H1 (cell line): ENCODE data around the gene COL25A1. TPM values are rescaled to one million over a fixed set of nuclear protein-coding genes. Genes with fewer than 3 reads are reported as not detected.

Experiments used
- CBX5 ChIP-seq: fragments of 300-800, 300-1000 bp; sonication (generic); IDR thresholded peaks from 2 replicates; pipeline ENCODE4 v1.7.1; 2016; ENCODE audit warnings: antibody characterized with exemption, low read length, low read depth
- CREB1 ChIP-seq: IDR thresholded peaks from 2 replicates; pipeline ENCODE4 v1.6.1; 2012; ENCODE audit warnings: inconsistent platforms
- JUND ChIP-seq: IDR thresholded peaks from 2 replicates; pipeline ENCODE4 v1.6.1; 2011; ENCODE audit warnings: mild to moderate bottlenecking, improper control_type of control experiment, low read length
- NANOG ChIP-seq: IDR thresholded peaks from 2 replicates; pipeline ENCODE4 v1.6.1; 2011; ENCODE audit warnings: low read length, low read depth, mild to moderate bottlenecking, inconsistent platforms; ENCODE audit not compliant: insufficient read depth, poor library complexity, severe bottlenecking
- NRF1 ChIP-seq: IDR thresholded peaks from 2 replicates; pipeline ENCODE4 v1.6.1; 2011; ENCODE audit warnings: mild to moderate bottlenecking, low read depth, low read length, improper control_type of control experiment
- POLR2AphosphoS5 ChIP-seq: IDR thresholded peaks from 2 replicates; pipeline ENCODE4 v1.6.1; 2011; ENCODE audit warnings: low read depth, low read length
- polyA plus RNA-seq, 7 experiments: library from polyadenylated mRNA; depleted of rRNA in 3 of 7; stranded (reverse) in 5 of 7; unstranded in 2 of 7; fragments of >200 nt in 5 of 7; fragments of 200-250 nt in 2 of 7; gene quantifications; 1 replicate in 5 of 7; 2 replicates in 1 of 7; 4 replicates in 1 of 7; pipeline versions ENCODE4 v1.2.1 to v1.2.3, GENCODE V29; 2011 to 2013; ENCODE audit warnings: missing spikeins in 2 of 7, mixed read lengths in 2 of 7
- total RNA-seq: library from RNA; stranded (reverse); fragmentation: NEBNext Ultra II Directional; extraction: Animal tissue kit (Norgen Biotek cat#: 25700); gene quantifications from 2 replicates; pipeline ENCODE4 v1.2.1, GENCODE V29; 2021

COL25A1 gene
- total and polyA plus RNA-seq, 2 of the 8 experiments (the other 6 are each of a cell fraction or from before 2014, with no cell fraction given), result 1.1 to 8.3 TPM

DNA sequence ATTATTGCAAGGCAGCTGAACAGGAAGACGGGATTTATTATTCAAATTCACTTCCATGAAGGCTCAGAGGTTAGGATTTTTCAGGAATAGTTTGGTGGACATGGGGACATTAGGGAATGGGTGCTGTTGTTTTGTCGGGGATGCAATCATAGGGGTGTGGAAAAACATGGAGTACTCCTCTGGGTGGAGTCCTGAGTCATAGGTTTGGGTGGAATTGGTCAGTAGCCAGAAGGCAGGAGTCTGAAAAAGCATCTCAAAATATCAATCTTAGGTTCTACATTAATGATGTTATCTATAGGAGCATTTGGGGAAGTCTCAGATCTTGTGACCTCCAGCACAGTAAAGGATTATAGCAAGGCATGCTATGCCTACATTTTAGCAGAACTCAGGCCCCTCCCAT, 525.1 kb downstream of the COL25A1 start (continued):
- TF ChIP-seq JUND (no peak), NANOG (no peak), CBX5 (no peak), NRF1 (no peak), CREB1 (no peak), POLR2AphosphoS5 (no peak)
- TF ChIP-seq, all 59 proteins: peak for 0
